GM21515 (cell line): Measurements from ENCODE around the gene ECEL1.

Source experiments
- ATAC-seq: cut with Tn5 transposase; IDR thresholded peaks from one replicate; pipeline ENCODE4 v1.9.1; 2021; ENCODE audit not compliant: unreplicated experiment

The ECEL1 gene

DNA sequence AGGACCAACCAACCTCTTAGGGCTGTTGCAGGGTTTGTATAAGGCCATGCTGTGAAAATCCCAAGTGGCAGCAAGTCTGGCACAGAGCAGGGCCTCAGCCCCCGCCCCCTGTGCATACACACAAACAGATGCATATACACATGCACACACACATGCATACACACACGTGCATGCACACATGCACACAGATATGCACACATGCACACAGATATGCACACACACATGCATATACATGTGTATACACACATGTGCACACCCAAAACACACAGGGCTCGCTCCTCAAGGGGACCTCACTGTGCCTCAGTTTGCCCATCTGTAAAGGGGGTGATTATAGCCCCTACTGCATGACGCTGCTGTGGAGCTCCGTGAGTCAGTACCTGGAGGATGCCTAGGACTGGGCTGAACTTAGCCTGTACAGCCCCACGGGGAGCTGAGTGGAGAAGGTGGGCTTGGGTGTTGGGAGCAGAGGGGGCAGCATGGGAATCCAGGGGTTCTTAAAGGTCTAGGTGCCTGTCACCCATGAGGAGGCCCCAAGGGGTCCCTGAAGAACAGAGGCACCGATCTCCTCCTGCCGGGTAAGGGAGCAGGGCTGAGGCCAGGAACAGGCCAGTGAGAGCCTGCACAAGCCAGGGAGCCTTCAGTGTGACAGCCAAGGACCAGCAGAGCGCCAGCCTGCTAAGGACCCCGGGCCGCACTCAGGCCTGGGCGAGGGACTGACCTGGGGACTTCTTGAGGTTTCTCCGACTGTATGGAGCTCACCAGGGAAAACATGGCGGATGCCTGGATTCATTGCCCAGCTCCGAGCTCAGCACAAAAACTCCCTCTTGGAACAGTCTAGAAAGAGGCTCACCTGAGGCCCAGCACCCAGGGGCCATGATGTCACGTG is 55.7 kb downstream of the ECEL1 start:
- ATAC-seq: no peak
